GM23338 (cell line): ENCODE results near the gene NME4. TPM values are rescaled to one million over a fixed set of nuclear protein-coding genes. Genes with fewer than 3 reads are reported as not detected.
A peak's percentile ranks its signal among the peaks of the same experiment; 100 is the strongest.

ENCODE experiments used
- ATAC-seq: fragments of 200-7000 bp; cut with Tn5 transposase; 3 replicates; pipeline ENCODE4 v1.9.1; 2020
- DNase-seq: peaks from one replicate; pipeline ENCODE4 v3.0.0-alpha.2; 2015; ENCODE audit warnings: low spot score
- H2AFZ ChIP-seq: fragments of 200-600 bp; sonication (generic); 2 replicates; pipeline ENCODE4 v1.8.0; 2016; ENCODE audit warnings: antibody characterized with exemption, mild to moderate bottlenecking, moderate library complexity
- H3F3A ChIP-seq: fragments of 200-600 bp; sonication (generic); replicated peaks from 2 replicates; pipeline ENCODE4 v1.8.0; 2017; ENCODE audit warnings: antibody characterized with exemption, mixed run types, low read depth
- H3K27ac ChIP-seq: fragments of 200-600 bp; sonication (generic); 2 replicates; pipeline ENCODE4 v1.6.1; 2016; ENCODE audit warnings: low read depth
- H3K27me3 ChIP-seq: fragments of 200-600 bp; sonication (generic); 2 replicates; pipeline ENCODE4 v1.8.0; 2016; ENCODE audit warnings: mild to moderate bottlenecking, mixed run types, moderate library complexity; ENCODE audit not compliant: insufficient read depth
- H3K36me3 ChIP-seq: fragments of 200-600 bp; sonication (generic); 2 replicates; pipeline ENCODE4 v1.8.0; 2016; ENCODE audit warnings: mild to moderate bottlenecking; ENCODE audit not compliant: insufficient read depth
- H3K4me1 ChIP-seq: fragments of 200-600 bp; sonication (generic); 2 replicates; pipeline ENCODE4 v1.8.0; 2016; ENCODE audit warnings: mild to moderate bottlenecking, moderate library complexity; ENCODE audit not compliant: insufficient read depth
- H3K4me2 ChIP-seq: fragments of 200-600 bp; sonication (generic); 2 replicates; pipeline ENCODE4 v1.7.1; 2017; ENCODE audit warnings: mixed run types
- H3K4me3 ChIP-seq: fragments of 200-600 bp; sonication (generic); 2 replicates; pipeline ENCODE4 v1.6.1; 2016; ENCODE audit warnings: mixed run types
- H3K79me2 ChIP-seq: fragments of 200-600 bp; sonication (generic); replicated peaks from 2 replicates; pipeline ENCODE4 v1.8.0; 2017; ENCODE audit warnings: mild to moderate bottlenecking; ENCODE audit not compliant: insufficient read depth
- H3K9me2 ChIP-seq: fragments of 200-600 bp; sonication (generic); 2 replicates; pipeline ENCODE4 v1.8.0; 2017; ENCODE audit not compliant: insufficient read depth
- H4K20me1 ChIP-seq: fragments of 200-600 bp; sonication (generic); replicated peaks from 2 replicates; pipeline ENCODE4 v1.8.0; 2017; ENCODE audit warnings: mild to moderate bottlenecking; ENCODE audit not compliant: insufficient read depth
- H3K27ac Mint-ChIP-seq: 2 replicates; pipeline ENCODE4 v1.8.0; 2020; ENCODE audit warnings: inconsistent platforms, mild to moderate bottlenecking, moderate library complexity, mixed read lengths
- H3K27me3 Mint-ChIP-seq: 3 replicates; pipeline ENCODE4 v1.8.0; 2022; ENCODE audit warnings: low read depth, mild to moderate bottlenecking, moderate library complexity, mixed read lengths, inconsistent platforms; ENCODE audit not compliant: insufficient read depth, poor library complexity
- H3K36me3 Mint-ChIP-seq: 3 replicates; pipeline ENCODE4 v1.8.0; 2021; ENCODE audit warnings: low read depth, mild to moderate bottlenecking, inconsistent platforms, moderate library complexity, mixed read lengths
- H3K4me1 Mint-ChIP-seq: 3 replicates; pipeline ENCODE4 v1.8.0; 2020; ENCODE audit warnings: mild to moderate bottlenecking, inconsistent platforms, mixed read lengths
- H3K4me3 Mint-ChIP-seq: 3 replicates; pipeline ENCODE4 v1.8.0; 2021; ENCODE audit warnings: moderate library complexity, mild to moderate bottlenecking, inconsistent platforms, mixed read lengths
- H3K9me3 Mint-ChIP-seq: 3 replicates; pipeline ENCODE4 v1.8.0; 2020; ENCODE audit warnings: moderate library complexity, mild to moderate bottlenecking, inconsistent platforms, mixed read lengths
- CREB1 ChIP-seq: fragments of 250-450 bp; sonication (Bioruptor Pico); IDR thresholded peaks from 2 replicates; pipeline ENCODE4 v1.5.0; 2020; ENCODE audit warnings: low read depth, mild to moderate bottlenecking, moderate library complexity
- ETS1 ChIP-seq: IDR thresholded peaks from 2 replicates; pipeline ENCODE4 v1.6.1; 2016; ENCODE audit warnings: antibody characterized with exemption
- EZH2phosphoT487 ChIP-seq: fragments of 200-600 bp; sonication (generic); IDR thresholded peaks from one replicate; pipeline ENCODE4 v1.8.1; 2018; ENCODE audit warnings: antibody characterized with exemption; ENCODE audit not compliant: unreplicated experiment
- NANOG ChIP-seq: IDR thresholded peaks from 2 replicates; pipeline ENCODE4 v1.6.1; 2016; ENCODE audit warnings: antibody characterized with exemption, borderline replicate concordance
- POLR2AphosphoS5 ChIP-seq: IDR thresholded peaks from 2 replicates; pipeline ENCODE4 v1.6.1; 2016; ENCODE audit warnings: antibody characterized with exemption, low read depth
- STAT1 ChIP-seq: IDR thresholded peaks from one replicate; pipeline ENCODE4 v1.6.1; 2016; ENCODE audit warnings: antibody characterized with exemption; ENCODE audit not compliant: unreplicated experiment
- ZNF114 ChIP-seq: fragments of 250-450 bp; sonication (Bioruptor Pico); IDR thresholded peaks from 2 replicates; pipeline ENCODE4 v1.5.0; 2020; ENCODE audit warnings: mild to moderate bottlenecking, moderate library complexity
- ZNF331 ChIP-seq: fragments of 250-450 bp; sonication (Bioruptor Pico); IDR thresholded peaks from 2 replicates; pipeline ENCODE4 v1.5.0; 2020; ENCODE audit warnings: low read depth, mild to moderate bottlenecking, moderate library complexity
- polyA plus RNA-seq: library from polyadenylated mRNA; unstranded; fragments of >200 nt; fragmentation: Nextera tagmentation; extraction: Ambion mirVana; gene quantifications from 2 replicates; pipeline ENCODE4 v1.2.1, GENCODE V29; 2016
- total RNA-seq: library from RNA; depleted of rRNA; stranded (reverse); fragments of >200 nt; shearing (Covaris generic); gene quantifications from 2 replicates; pipeline ENCODE4 v1.2.3, GENCODE V29; 2014
- TF ChIP-seq, protein P1 (sequence below): IDR thresholded peaks from one replicate; pipeline ENCODE4 v1.6.1; 2018; ENCODE audit warnings: antibody characterized with exemption; ENCODE audit not compliant: unreplicated experiment

NME4 gene
- total and polyA plus RNA-seq, 2 experiments from 2014 or later: 249 to 511 TPM

DNA sequence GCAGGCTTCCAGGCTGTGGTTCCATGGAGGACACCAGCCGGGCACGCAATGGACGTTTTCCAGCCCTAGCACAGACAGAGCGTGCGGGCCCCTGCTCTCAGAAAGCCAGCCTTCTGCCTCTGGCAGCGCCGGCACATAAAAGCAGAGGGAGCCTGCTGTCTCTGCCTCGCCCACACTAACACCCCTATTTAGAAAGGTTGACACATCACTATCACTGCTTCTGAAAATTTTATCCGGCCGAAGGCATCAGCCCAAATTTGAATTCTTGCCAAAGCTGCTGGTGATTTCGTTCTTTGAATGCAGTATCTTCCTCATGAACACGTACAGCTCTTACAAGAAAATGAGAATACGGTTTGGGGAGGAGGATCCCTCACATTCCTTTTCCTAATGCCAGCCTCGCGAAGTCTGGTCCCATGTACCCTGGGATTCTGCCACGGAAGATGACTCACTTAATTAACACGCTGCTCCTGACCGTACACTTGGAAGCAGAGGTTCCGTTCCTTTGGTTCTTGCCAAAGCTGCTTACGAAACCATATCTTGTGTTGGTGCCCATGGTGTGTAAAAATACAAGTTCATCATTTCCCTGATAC lies 27.1 kb downstream of the NME4 start (continued):
- TF ChIP-seq ETS1 (no peak), EZH2phosphoT487 (no peak)

- TF ChIP-seq NANOG: no peak
- no peak for TF ChIP-seq STAT1
- TF ChIP-seq ZNF114 (CRISPR knock-in tag): no peak
- TF ChIP-seq ZNF331 (CRISPR knock-in tag): no peak
- H3K36me3 Mint-ChIP-seq: peaks cover 9% of the 10 kb centered on the region
- peaks cover 19% of the 10 kb centered on the region for H4K20me1 ChIP-seq
- H3K9me3 Mint-ChIP-seq: 0 out of 3 replicates have a peak, but pooled peaks cover 4% of the 10 kb centered on the region
- H3K36me3 ChIP-seq: no peaks in the 10 kb centered on the region
- H3K79me2 ChIP-seq: peaks cover 31% of the 10 kb centered on the region
- peaks cover 43% of the 10 kb centered on the region for H3K27me3 ChIP-seq
- peak overlapping the region; percentile 94 for H3K4me2 ChIP-seq
- H3K27ac ChIP-seq: no peak overlapping the region
- no peaks in the 10 kb centered on the region for H3K9me2 ChIP-seq
- H3K27me3 Mint-ChIP-seq: peaks cover 48% of the 10 kb centered on the region
- peak overlapping the region; percentile 100 for H2AFZ ChIP-seq
- H3K4me3 Mint-ChIP-seq: peak overlapping the region; percentile 67
- peaks cover 9% of the 10 kb centered on the region; the same call in 1 of the 2 replicates for H3F3A ChIP-seq
- peak overlapping the region; percentile 77 for H3K4me3 ChIP-seq
- ATAC-seq (peak; percentile 46), DNase-seq (no peak)
- peaks cover 8% of the 10 kb centered on the region for H3K4me1 ChIP-seq
- peaks cover 11% of the 10 kb centered on the region for H3K4me1 Mint-ChIP-seq
- no peak overlapping the region for H3K27ac Mint-ChIP-seq
Measured at GRCh38 chr16:424623-425081, 27.7 kb downstream of the NME4 start.

DNA sequence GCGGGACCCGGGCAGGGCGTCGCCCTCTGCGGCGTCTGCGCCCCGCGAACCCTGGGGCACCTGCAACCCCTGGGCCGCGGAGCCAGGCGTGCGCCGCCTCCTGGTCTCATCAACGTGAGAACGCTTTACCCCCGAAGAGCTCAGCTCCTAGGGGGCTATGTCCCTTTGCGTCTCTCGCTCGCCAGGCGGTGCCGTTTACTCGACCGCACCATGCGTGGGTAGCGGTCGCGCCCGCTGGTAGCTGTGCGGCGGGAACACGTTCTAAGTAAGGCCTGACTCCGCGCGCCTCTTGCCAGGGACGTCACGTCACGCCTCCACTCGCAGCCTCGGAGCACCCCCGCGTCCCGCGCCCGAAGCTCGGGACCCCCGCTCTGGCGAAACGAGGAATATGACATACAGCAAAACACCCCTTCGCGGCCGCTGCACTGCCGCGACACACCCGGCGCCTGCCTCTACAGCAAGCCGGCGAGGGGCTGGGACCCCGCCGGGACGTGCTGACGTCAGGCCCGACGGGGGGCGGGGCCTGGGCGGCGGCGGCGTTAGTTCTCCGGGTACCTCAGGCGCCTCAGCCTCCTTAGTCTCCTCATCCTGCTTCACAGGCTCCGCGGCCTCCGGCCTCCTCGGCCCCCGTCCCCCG lies 28.2 kb downstream of the NME4 start, which contains the start of gene RAB11FIP3:
Gene RAB11FIP3, plus strand, starts transcription at position 568 of the 637 bp plus-strand sequence. CDS start 358 bp downstream, outside the sequence.
- Histone ChIP-seq H3K4me3 (peak within 1 kb of the TSS; percentile 83), H4K20me1 (peaks cover 19% of the 10 kb centered on the region), H3F3A (peaks cover 9% of the 10 kb centered on the region; the same call in 1 of the 2 replicates), H3K27ac (no peak within 1 kb of the TSS), H3K36me3 (no peaks in the 10 kb centered on the region), H3K4me2 (peak within 1 kb of the TSS; percentile 94), H3K9me2 (no peaks in the 10 kb centered on the region), H3K4me1 (peaks cover 8% of the 10 kb centered on the region), H3K27me3 (peaks cover 43% of the 10 kb centered on the region), H2AFZ (peak within 1 kb of the TSS; percentile 100), H3K79me2 (peaks cover 37% of the 10 kb centered on the region)
- Mint-ChIP-seq H3K4me3 (peak within 1 kb of the TSS; percentile 77), H3K4me1 (peaks cover 11% of the 10 kb centered on the region), H3K27ac (no peak within 1 kb of the TSS), H3K27me3 (peaks cover 47% of the 10 kb centered on the region), H3K9me3 (0 out of 3 replicates have a peak, but pooled peaks cover 4% of the 10 kb centered on the region), H3K36me3 (peaks cover 9% of the 10 kb centered on the region)
- peak; percentile 86 for DNase-seq
- peak; percentile 85 for ATAC-seq
- TF ChIP-seq NANOG (no peak), CREB1 (CRISPR knock-in tag) (peak; percentile 91), ZNF331 (CRISPR knock-in tag) (no peak), POLR2AphosphoS5 (peak; percentile 81)
- TF ChIP-seq, protein P1, sequence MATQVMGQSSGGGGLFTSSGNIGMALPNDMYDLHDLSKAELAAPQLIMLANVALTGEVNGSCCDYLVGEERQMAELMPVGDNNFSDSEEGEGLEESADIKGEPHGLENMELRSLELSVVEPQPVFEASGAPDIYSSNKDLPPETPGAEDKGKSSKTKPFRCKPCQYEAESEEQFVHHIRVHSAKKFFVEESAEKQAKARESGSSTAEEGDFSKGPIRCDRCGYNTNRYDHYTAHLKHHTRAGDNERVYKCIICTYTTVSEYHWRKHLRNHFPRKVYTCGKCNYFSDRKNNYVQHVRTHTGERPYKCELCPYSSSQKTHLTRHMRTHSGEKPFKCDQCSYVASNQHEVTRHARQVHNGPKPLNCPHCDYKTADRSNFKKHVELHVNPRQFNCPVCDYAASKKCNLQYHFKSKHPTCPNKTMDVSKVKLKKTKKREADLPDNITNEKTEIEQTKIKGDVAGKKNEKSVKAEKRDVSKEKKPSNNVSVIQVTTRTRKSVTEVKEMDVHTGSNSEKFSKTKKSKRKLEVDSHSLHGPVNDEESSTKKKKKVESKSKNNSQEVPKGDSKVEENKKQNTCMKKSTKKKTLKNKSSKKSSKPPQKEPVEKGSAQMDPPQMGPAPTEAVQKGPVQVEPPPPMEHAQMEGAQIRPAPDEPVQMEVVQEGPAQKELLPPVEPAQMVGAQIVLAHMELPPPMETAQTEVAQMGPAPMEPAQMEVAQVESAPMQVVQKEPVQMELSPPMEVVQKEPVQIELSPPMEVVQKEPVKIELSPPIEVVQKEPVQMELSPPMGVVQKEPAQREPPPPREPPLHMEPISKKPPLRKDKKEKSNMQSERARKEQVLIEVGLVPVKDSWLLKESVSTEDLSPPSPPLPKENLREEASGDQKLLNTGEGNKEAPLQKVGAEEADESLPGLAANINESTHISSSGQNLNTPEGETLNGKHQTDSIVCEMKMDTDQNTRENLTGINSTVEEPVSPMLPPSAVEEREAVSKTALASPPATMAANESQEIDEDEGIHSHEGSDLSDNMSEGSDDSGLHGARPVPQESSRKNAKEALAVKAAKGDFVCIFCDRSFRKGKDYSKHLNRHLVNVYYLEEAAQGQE: no peak
